Kidney epithelial cell (primary cell): Measurements from ENCODE around the gene TADA3. TPM values are rescaled to one million over a fixed set of nuclear protein-coding genes. Genes with fewer than 3 reads are reported as not detected.
A peak's percentile ranks its signal among the peaks of the same experiment; 100 is the strongest.

Experiments
- DNase-seq: peaks from one replicate; pipeline ENCODE4 v3.0.0-alpha.2; 2010; ENCODE audit warnings: low read depth
- H3K27me3 ChIP-seq: 2 replicates; pipeline ENCODE4 v1.6.0; 2011; ENCODE audit warnings: low read length; ENCODE audit not compliant: control insufficient read depth, insufficient read depth
- H3K36me3 ChIP-seq: 2 replicates; pipeline ENCODE4 v1.5.1; 2011; ENCODE audit warnings: low read length; ENCODE audit not compliant: control insufficient read depth, insufficient read depth
- H3K4me3 ChIP-seq: 2 replicates; pipeline ENCODE4 v1.5.1; 2011; ENCODE audit warnings: low read depth, mild to moderate bottlenecking, control low read depth, low read length
- total RNA-seq: library from RNA; depleted of rRNA; stranded (reverse); fragments of >200 nt; gene quantifications from 2 replicates; pipeline ENCODE4 v1.2.3, GENCODE V29; 2015
- TF ChIP-seq, protein P1 (sequence below): IDR thresholded peaks from 2 replicates; pipeline ENCODE4 v1.5.1; 2011; ENCODE audit warnings: mild to moderate bottlenecking, moderate library complexity, low read length, control low read depth, inconsistent platforms; ENCODE audit not compliant: insufficient read depth, poor library complexity, severe bottlenecking

Gene TADA3, protein sequence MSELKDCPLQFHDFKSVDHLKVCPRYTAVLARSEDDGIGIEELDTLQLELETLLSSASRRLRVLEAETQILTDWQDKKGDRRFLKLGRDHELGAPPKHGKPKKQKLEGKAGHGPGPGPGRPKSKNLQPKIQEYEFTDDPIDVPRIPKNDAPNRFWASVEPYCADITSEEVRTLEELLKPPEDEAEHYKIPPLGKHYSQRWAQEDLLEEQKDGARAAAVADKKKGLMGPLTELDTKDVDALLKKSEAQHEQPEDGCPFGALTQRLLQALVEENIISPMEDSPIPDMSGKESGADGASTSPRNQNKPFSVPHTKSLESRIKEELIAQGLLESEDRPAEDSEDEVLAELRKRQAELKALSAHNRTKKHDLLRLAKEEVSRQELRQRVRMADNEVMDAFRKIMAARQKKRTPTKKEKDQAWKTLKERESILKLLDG
- total RNA-seq, result 105 and 114 TPM in 2 replicates

DNA sequence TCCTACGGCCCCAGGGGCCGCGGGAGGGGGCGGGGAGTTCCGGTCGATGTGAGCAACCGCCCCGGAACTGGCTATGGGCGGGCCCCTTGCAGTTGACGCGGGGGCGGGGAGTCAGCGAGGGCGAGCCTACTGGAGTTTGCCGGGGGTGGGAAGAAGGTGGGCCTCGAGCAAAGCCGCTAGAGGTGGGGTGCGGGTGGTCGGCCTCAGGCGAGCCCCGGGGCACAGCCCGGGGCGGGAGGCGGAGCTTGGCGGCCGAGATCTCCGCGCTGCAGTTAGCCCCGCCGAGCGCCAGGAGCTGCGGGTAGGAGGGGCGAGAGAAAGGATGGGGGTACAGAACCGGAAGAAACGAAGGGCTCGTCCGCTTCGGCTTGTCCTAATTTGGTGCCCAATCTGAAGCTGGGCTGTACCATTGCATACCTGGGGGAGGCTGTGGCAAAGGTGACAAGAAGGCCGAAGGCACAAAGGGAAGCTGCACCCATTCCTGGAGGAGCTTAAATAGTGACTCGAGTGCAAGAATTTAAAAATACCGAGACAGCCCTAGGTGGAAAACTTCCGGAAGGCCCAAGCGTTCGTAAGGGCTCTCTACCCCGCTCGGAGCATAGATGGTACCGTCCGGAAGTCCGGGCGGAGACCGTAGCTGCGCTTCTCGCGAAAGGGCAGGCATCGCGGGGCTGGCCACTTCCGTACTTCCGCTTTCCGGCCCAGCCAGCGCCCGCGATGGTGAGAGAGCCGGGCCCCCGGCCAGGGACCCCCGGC lies at the start of gene TADA3, which contains the start of gene ARPC4:
TSS of gene TADA3 (minus strand) at position 69 of the 756 bp plus-strand sequence. CDS start 1,007 bp downstream, outside the sequence.
TSS of gene ARPC4 (plus strand) at position 678 of the 756 bp plus-strand sequence. CDS start at position 718, 40 bp downstream.
- no peaks in the 10 kb centered on the region for H3K27me3 ChIP-seq
- peak within 1 kb of the TSS; percentile 84 for H3K4me3 ChIP-seq
- H3K36me3 ChIP-seq, result peaks cover 5% of the 10 kb centered on the region
- TF ChIP-seq, protein P1, sequence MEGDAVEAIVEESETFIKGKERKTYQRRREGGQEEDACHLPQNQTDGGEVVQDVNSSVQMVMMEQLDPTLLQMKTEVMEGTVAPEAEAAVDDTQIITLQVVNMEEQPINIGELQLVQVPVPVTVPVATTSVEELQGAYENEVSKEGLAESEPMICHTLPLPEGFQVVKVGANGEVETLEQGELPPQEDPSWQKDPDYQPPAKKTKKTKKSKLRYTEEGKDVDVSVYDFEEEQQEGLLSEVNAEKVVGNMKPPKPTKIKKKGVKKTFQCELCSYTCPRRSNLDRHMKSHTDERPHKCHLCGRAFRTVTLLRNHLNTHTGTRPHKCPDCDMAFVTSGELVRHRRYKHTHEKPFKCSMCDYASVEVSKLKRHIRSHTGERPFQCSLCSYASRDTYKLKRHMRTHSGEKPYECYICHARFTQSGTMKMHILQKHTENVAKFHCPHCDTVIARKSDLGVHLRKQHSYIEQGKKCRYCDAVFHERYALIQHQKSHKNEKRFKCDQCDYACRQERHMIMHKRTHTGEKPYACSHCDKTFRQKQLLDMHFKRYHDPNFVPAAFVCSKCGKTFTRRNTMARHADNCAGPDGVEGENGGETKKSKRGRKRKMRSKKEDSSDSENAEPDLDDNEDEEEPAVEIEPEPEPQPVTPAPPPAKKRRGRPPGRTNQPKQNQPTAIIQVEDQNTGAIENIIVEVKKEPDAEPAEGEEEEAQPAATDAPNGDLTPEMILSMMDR, result no peak
- peak; percentile 74 for DNase-seq

DNA sequence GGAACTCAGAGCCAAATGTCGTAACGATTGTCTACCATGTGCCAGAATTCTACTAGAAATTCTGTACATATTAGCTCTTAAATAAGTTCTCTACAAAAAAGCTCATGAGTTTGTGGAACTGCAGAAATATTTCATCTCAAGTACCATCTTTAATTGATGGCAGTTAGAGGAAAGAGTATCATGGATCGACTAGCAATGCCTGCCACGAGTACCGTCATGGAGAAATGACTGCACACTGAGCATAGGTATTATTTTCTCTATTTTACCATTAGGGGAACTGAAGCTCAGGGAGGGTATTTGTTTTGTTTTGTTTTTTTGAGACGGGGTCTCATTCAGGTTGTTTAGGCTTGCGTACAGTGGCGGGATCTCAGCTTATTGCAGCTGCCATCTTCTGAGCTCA lies 48.7 kb upstream of the TADA3 start:
- Histone ChIP-seq H3K36me3 (peaks cover 5% of the 10 kb centered on the region), H3K4me3 (no peak overlapping the region), H3K27me3 (no peaks in the 10 kb centered on the region)
- TF ChIP-seq, protein P1, result no peak
- no peak for DNase-seq

DNA sequence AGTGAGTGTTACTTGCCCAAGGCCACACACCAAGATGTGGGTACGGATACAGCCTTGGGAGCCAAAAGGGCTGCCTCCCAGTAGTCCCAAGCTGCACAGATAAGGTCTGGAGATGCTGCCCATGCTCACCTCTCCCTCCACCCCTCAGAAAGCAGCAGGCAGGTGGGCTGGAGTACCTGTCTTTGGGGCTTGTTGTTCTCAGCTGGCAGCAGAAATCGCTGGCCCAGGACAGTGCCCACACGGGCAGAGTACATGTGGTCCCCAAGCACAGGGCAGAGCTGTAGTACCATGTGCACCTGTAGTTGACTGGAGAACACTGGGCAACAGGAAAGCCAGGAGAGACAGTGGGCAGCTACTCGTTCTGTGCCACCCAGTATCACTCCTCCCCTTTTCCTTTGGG lies 46.6 kb upstream of the TADA3 start:
- H3K4me3 ChIP-seq, result no peak overlapping the region

DNA sequence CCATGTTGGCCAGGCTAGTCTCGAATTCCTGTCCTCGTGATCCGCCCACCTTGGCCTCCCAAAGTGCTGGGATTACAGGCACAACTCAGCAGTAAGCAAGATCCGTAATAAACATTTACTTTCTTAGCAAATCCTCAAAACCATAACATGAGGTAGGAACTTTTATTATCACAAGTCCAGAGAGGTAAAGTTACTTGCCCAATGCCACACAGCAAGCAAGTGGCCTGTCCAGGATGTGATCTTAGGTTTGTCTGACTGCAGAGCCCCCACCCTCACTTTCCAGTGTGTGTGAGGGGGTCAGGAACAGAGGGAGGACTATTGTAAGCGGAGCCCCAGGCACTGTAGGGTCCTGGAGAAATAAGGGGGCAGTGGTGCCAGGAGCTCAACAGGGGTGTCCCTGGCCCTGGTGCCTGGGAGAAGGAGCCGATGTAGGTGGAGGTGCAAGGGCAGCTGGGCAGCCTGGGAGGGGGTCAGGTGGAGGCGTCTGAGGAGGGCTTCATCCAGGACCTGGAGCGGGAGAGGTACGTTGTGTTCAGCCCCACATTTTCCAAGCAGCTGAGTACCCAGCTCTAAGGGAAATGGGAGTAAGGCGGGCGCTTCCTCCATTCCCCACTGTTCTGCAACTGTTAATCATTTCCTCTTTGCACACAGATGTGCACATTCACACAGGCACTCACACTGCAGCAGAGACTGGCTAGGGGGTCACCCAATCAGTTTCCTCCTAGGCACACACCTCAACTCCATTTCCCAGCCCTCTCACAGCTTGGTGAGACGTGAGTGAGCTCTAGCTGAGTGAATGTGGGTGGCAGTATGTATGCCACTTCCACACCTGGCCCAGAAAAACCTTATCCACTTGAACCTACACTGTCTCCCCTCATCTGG lies 45.7 kb upstream of the TADA3 start:
- DNase-seq, result no peak
- TF ChIP-seq, protein P1, result no peak
- Histone ChIP-seq H3K36me3 (peaks cover 5% of the 10 kb centered on the region), H3K27me3 (no peaks in the 10 kb centered on the region), H3K4me3 (no peak overlapping the region)

More for the DNA sequence above, 46.6 kb upstream of the TADA3 start:
- no peaks in the 10 kb centered on the region for H3K27me3 ChIP-seq
- TF ChIP-seq, protein P1, result no peak
- DNase-seq, result no peak
- H3K36me3 ChIP-seq, result peaks cover 5% of the 10 kb centered on the region

DNA sequence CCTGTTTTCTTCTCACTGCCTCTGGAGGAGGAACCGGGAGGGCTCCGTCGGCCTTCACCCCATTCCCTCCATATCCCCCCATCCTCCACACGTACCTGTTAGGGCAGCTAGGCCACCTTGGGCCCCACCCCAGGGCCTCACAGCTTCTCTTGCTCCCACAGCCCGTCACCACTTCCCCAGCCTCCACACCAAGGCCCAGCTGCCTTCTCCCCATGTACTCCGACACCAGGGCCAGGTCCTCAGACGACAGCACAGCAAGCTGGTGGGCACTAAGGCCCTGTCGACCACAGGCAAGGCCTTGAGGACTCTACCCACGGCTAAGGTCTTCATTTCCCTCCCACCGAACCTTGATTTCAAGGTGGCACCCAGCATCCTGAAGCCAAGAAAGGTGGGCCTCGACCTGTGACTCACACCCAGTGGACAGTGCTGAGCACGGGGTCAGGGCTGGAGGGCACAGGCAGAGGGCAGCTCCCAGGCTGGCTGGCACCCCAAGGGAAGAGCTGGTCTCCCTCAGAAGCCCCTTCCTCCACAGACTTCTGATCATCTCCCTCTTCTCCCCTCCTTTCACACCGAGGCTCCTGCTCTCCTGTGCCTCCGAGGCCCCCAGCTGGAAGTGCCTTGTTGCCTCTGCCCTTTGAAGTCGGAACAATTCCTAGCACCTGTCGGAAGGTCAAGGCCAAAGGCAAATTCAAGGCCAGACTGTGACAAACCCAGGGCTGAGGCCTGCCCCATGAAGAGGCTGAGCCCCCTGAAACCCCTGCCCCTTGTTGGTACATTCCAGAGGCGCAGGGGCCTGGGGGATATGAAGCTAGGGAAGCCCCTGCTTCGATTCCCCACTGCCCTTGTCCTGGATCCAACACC lies 42.5 kb upstream of the TADA3 start:
- Histone ChIP-seq H3K27me3 (no peaks in the 10 kb centered on the region), H3K4me3 (no peak overlapping the region), H3K36me3 (no peaks in the 10 kb centered on the region)
- DNase-seq, result no peak
- TF ChIP-seq, protein P1, result no peak
